AG08396 (cell line): ENCODE data around the gene SEMA3G.
A peak's percentile ranks its signal among the peaks of the same experiment; 100 is the strongest.

Experiments used
- DNase-seq: peaks from one replicate; pipeline ENCODE4 v3.0.0; 2012; ENCODE audit warnings: low spot score, mixed read lengths

SEMA3G gene

DNA sequence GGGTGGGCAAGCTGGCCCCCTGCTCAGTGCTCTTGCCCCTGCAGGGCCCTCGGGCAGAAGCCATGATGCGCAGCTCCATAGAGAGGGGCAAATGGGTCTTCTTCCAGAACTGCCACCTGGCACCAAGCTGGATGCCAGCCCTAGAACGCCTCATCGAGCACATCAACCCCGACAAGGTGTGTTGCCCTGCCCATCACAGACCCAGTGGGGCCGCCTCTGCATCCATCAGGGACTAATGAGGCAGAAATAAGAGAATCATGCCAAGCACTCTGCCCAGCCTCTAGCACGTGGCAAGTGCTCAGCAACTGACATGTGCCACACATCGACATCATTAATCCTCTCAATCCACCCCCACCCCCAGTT lies 49.4 kb downstream of the SEMA3G start:
- DNase-seq = no peak

DNA sequence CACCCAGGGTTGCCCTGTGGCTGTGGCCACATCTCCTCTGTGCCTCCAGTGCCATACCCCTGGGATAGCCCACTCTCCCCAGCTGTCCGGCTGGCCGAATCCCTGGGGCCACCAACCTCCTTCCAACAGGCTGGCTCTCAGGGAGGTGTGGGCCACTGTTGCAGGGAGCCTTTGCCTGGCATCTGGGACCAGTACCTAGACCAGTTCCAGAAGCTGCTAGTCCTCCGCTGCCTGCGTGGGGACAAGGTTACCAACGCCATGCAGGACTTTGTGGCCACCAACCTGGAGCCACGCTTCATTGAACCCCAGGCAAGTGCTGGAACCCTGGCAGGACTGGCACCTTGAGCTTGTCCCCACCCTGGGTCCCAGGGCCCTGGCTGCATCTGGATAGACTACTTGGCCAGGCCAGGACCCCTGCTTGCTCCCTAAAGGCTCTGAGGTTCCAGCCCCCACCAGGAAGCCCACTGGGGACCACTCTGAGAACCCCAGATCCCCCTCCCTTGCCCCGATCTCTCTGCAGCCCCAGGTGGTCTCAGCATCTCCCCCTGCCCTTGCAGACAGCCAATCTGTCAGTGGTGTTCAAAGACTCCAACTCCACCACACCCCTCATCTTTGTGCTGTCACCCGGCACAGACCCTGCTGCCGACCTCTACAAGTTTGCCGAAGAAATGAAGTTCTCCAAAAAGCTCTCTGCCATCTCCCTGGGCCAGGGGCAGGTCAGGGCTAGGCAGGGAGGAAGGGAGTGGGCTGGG lies 50.0 kb downstream of the SEMA3G start:
- no peak for DNase-seq

DNA sequence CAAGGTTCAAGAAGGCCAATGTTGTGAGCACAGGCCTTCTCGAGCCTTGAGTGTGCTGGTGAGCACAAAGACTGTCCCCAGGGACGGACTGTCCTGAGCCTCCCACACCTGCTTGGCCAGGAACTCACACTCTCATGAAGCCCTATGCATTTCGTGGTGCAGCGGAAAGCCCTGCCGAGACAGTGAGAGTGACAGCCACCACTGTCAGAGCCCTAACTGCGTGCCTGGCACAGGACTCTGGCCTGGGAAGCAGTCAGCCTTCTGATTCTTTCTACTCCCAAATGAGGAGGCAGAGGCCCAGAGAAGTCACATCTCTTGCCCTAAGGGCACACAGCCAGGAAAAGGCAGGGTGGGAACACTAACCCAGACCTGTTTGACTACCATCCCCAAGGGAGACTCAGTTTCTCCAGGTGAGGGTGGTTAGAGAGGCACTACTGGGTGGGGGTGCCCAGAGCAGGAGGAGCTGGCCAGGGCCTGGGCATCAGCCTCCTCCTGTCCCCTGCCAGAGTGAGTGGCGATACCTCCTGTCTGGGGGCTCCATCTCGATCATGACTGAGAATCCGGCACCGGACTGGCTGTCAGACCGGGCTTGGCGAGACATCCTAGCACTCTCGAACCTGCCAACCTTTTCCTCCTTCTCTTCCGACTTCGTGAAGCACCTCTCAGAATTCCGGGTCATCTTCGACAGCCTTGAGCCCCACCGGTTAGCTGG lies 50.8 kb downstream of the SEMA3G start:
- no peak for DNase-seq

DNA sequence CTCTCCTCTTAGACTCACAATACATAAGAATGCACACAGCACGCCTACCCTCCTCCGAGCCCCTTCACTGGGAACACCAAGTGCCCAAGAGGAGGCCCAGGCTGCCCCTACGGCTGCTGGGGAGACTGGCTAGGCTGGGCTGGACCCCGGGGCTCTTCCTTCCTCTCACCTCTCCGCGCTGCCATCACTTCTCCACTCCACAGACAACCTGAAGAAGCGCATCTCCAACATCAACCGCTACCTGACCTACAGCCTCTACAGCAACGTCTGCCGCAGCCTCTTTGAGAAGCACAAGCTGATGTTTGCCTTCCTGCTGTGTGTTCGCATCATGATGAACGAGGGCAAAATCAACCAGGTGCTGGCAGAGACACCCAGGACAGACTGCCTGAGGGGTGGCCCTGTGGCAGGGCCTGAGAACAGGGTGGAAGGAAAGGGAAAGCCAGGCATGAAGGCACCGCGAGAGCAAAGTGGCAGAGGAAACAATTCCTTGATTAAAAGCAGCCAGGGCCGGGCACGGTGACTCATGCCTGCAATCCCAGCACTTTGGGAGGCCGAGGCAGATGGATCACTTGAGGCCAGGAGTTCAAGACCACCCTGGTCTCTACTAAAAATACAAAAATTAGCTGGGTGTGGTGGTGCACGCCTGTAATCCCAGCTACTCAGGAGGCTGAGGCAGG lies 51.6 kb downstream of the SEMA3G start:
- no peak for DNase-seq

DNA sequence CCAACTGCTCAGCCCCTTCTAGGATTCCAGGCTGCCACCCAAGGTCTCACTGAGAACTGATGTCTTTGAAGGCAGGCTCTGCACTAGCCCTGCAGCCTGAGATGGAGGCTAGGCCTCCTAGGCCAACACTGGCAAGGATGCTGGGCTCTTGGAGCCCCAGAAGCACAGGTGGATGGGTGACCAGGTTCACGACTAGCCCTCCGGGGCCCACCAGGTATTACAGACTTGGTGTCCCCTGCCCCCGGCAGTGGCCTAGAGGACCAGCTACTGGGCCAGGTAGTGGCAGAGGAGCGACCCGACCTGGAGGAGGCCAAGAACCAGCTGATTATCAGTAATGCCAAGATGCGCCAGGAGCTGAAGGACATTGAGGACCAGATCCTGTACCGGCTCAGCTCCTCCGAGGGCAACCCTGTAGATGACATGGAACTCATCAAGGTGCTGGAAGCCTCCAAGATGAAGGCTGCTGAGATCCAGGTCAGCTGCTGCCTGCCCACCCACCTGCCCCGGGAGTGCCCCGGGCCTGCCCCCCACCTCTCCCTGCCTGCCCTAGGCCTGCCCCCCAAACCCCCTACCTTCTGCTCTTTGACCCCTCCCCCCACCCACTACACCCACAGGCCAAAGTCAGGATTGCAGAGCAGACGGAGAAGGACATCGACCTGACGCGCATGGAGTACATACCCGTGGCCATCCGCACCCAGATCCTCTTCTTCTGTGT lies 52.5 kb downstream of the SEMA3G start:
- no peak for DNase-seq

DNA sequence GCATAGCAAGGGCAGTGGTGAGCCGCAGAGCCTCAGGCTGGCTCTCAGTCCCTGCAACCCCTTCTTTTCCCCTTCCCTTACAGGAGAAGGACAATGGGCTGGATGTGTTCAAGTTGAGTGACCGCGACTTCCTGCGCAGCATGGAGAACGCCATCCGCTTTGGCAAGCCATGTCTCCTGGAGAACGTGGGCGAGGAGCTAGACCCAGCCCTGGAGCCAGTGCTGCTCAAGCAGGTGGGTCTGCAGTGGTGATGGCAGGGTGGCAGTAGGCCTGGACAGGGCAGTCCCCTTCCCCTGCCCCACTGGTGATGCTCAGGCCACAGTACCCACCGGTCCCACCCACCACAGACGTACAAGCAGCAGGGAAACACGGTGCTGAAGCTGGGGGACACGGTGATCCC lies 53.8 kb downstream of the SEMA3G start:
- DNase-seq = no peak

DNA sequence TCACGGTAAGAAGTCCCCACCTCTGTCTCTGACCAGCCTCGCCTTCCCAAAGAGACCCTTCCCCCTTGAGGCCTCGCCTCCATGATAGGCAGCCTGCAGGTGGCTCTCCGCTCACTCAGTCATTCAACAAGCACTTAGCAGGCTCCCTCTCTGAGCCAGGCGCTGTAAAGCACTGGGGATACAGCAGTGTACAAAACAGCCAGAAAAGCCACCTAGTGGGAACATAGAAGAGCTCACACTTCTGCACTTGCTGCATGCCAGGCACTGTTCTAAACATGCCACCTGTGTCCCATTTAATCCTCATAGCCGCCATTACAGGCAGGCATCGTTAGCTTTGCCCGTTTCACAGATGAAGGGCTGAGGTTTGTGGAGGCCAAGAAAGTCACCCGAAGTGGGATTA lies 56.0 kb downstream of the SEMA3G start:
- no peak for DNase-seq

DNA sequence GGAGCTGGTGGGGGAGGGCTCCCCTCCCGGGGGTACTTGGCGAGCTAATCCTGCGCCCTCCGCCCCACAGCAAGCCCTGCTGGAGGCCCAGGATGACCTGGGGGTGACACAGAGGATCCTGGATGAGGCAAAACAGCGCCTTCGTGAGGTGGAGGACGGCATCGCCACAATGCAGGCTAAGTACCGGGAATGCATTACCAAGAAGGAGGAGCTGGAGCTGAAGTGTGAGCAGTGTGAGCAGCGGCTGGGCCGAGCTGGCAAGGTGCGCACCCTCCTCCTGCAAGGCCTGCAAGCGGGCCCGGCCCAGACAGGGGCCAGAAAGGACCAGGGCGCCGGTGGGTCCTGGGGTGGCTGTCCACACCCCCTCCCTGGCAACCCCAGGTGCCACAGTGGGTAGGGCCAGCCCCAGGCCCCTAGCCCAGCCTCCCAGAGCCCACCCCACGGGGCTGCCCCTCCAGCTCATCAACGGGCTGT lies 56.5 kb downstream of the SEMA3G start:
- DNase-seq = no peak

DNA sequence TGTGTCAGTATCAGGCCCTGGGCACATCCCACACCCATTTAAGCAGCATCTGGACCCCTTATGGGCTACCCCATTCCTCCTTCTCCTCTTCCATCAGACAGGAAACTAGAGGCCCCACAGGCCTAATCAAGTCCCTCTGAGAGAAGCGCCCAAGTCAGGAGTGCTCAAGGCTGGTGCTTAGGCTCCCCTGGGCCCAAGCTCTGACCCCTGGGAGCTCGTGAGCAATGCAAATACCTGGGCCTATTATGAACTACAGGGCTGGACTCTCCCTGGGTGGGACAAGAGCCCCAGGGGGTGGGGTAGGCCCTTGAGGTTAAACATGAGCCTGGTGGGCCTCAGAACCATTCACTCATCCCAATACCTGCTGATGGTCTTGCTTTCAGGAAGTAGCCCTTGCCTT lies 57.4 kb downstream of the SEMA3G start:
- no peak for DNase-seq

DNA sequence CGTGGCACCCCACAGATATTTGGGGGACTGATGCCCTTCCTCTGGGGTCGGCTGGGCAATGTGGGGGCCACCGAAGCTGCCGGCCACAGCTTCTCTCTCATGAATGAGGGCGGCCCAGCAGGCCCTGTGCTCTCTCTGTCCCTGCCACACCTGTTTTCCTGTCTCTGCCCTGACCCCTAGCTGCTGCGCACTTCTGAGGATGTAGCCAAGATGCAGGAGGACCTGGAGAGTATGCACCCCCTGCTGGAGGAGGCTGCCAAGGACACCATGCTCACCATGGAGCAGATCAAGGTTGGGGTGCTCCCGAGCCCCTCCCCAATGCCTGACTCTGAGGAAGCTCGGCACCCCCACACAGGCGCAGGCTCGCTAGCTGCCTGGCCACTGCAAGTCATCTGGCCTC lies 59.7 kb downstream of the SEMA3G start:
- peak; percentile 71 for DNase-seq

DNA sequence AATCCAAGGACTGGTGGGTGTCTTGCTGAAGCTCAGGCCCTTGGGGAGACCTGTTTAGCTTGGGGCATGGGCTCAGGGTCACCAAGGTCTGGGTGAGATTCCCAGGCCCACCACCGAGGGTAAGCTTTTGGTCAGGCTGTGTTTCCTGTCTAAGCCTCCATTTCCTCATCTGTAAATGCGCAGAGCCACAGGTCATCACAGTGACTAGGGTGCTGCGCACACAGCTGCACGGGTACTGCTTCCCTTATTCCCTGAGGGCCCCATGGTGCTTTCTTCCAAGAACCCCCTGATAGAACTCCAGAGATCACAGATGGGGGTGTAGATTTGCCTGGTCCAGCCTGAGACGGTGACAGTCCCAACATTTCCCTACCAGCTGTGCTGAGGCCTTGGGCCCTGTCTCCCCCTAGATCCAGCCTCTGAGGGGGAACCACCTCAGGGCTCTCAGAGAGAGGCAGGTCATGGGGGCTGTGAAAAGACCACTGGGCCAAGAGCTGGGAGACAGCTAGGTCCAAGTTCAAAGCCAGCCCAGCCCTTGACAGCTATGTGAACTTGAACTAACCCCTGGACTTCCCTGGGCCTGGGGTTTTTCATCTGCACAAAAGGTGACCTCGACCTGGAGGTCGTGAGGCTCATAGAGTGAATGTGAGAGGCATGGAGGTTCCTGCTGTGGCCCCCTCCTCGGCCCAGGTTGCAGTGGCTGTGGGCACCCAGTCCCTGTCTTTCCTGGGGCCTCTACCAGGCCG lies 60.7 kb downstream of the SEMA3G start:
- no peak for DNase-seq

DNA sequence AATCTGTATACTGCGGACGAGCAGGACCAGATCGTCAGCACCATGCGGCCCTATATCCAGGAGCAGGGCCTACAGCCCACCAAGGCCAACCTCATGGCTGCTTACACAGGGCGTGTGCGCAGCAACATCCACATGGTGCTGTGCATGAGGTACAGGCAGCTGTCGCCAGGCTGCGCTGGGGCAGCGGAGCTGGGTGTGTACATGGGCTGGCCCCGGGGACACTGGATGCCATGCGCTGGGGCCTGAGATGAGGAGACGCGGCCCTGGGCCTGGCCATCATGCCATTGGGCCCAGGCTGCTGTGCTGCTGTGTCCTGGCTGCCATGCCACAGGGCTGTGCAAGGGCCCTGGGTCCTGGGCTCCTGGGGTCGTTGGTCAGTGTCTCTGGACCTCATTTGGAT lies 61.5 kb downstream of the SEMA3G start:
- DNase-seq = no peak
